ENCODE data around the gene PDP2. TPM values are rescaled to one million over a fixed set of nuclear protein-coding genes. Genes with fewer than 3 reads are reported as not detected.

Gene PDP2
- total RNA-seq, 1 experiment from 2014 or later: 42.0 TPM

DNA sequence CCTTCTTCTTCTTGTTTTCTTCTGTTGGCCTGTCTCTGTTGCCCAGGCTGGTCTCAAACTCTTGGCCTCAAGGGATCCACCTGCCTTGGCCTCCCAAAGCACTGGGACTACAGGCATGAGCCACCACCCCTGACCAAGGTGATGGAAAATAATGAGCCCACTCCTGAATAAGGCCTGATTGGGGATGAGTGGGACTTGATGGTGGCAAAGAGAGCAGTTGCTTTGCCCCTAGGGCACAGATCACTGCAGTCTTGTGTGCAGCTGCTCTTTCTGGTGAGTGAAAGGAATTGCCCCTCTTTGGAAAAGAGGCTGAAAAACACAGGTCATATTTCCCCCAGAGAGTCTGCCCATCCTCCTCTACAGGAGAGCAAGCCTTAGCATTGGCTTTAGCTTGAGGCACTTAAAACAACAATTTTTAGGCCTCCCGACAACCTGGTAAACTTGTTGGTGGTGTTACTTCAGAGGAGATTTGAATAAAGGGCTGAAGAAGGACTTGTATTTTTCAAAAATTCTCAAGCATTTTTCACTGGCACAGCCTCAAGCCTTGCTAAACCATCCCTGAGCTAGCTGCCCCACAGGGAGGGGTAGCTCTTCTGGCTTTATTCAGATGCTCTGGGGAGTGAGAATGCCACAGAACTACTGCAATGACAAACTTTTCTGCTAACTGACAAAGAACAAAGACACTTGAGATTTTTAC lies 6.1 kb upstream of the PDP2 start:
- Histone ChIP-seq H3K27ac (ENCODE audit: low read depth, low read length, poor library complexity, severe bottlenecking) (peak overlapping the region; percentile 40), H3K4me1 (ENCODE audit: insufficient read depth, low read length, poor library complexity, severe bottlenecking) (peaks cover 3% of the 10 kb centered on the region), H3K27me3 (replicated peaks; ENCODE audit: insufficient read depth, low read depth, low read length, poor library complexity) (no peaks in the 10 kb centered on the region), H3K36me3 (ENCODE audit: insufficient read depth, low read length, poor library complexity, severe bottlenecking) (no peaks in the 10 kb centered on the region), H3K9me3 (ENCODE audit: low read depth, low read length, poor library complexity, severe bottlenecking) (no peaks in the 10 kb centered on the region), H3K4me3 (ENCODE audit: low read depth, low read length, poor library complexity, severe bottlenecking) (no peak overlapping the region)
- ChIA-PET CTCF (interaction anchor here (1.2 kb wide), 1 partner anchor 44 kb away, joined by 3 read pairs; the partner anchor contains the start of gene NAE1), POLR2A (ENCODE audit: low non-redundant PET) (no interaction called here)
- intact Hi-C loops (cut with micrococcal nuclease; ENCODE audit: unreplicated experiment): no loop called here
- no peak for DNase-seq (ENCODE audit: low spot score)
- no TSS peak for BruUV-seq (replicated peaks)
- no peak for TF ChIP-seq EZH2 (IDR thresholded peaks at IDR 0.05; ENCODE audit: borderline replicate concordance, low read depth, low read length, poor library complexity, severe bottlenecking)

DNA sequence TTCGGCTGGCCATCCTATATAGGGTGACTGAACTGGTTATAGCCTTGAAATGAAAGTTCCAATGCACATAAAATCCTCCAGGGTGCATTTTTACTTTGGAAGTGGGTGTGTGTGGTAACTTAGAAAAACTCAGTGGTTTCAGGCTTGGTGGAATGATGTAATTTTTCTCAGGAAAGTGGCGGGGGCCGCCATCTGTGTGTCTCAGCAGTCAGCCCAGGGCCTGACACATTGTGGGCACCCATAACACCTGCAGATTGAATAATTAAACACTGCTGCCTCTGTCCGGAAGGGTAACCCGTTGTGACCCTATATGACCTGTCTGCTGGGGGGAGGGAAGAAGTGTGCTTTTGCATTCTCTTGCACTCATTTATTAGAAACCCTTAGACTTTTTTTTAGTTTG lies 2.2 kb upstream of the PDP2 start:
- CTCF ChIA-PET: no interaction called here
- intact Hi-C loops (cut with micrococcal nuclease; ENCODE audit: unreplicated experiment): no loop called here

DNA sequence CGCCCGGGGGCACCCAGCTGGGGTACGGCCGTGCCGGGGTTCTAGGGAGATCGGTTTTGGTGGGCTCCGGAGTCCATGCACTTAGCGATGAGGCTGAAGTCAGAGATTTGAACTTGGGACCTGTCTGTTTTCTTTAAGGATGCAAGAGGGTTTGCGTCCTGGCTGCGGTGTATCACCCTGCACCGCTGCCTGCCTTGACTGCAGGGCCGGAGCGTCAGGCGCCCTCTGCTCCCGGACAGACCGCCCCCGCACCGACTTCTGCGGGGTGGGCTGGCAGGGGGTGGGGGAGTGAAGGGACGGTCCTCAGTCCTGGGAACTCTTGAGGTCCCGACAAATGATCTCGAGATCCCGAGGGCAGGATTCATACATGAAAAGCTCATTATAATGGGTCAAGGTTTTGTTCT lies 701 bp downstream of the PDP2 start:
- H3K27ac ChIP-seq (ENCODE audit: low read depth, low read length, poor library complexity, severe bottlenecking): peak overlapping the region; percentile 89
- TF ChIP-seq EZH2 (IDR thresholded peaks at IDR 0.05; ENCODE audit: borderline replicate concordance, low read depth, low read length, poor library complexity, severe bottlenecking): no peak
- TF ChIP-seq, protein P1, sequence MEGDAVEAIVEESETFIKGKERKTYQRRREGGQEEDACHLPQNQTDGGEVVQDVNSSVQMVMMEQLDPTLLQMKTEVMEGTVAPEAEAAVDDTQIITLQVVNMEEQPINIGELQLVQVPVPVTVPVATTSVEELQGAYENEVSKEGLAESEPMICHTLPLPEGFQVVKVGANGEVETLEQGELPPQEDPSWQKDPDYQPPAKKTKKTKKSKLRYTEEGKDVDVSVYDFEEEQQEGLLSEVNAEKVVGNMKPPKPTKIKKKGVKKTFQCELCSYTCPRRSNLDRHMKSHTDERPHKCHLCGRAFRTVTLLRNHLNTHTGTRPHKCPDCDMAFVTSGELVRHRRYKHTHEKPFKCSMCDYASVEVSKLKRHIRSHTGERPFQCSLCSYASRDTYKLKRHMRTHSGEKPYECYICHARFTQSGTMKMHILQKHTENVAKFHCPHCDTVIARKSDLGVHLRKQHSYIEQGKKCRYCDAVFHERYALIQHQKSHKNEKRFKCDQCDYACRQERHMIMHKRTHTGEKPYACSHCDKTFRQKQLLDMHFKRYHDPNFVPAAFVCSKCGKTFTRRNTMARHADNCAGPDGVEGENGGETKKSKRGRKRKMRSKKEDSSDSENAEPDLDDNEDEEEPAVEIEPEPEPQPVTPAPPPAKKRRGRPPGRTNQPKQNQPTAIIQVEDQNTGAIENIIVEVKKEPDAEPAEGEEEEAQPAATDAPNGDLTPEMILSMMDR (conservative IDR thresholded peaks at IDR 0.05; ENCODE audit: low read depth, low read length): no peak
- peaks cover 26% of the 10 kb centered on the region for H3K36me3 ChIP-seq (ENCODE audit: insufficient read depth, low read length, poor library complexity, severe bottlenecking)
- peak overlapping the region; percentile 96 for H3K4me3 ChIP-seq (ENCODE audit: low read depth, low read length, poor library complexity, severe bottlenecking)
- intact Hi-C loops (cut with micrococcal nuclease; ENCODE audit: unreplicated experiment): no loop called here
- H3K4me1 ChIP-seq (ENCODE audit: insufficient read depth, low read length, poor library complexity, severe bottlenecking): peaks cover 3% of the 10 kb centered on the region
- ChIA-PET CTCF (interaction anchor here (0.8 to 2.0 kb wide), 3 partner anchors 8 to 48 kb away, joined by 5 to 12 read pairs (median 5); no protein-coding TSS in a partner anchor), POLR2A (ENCODE audit: low non-redundant PET) (no interaction called here)
- no peaks in the 10 kb centered on the region for H3K27me3 ChIP-seq (replicated peaks; ENCODE audit: insufficient read depth, low read depth, low read length, poor library complexity)
- no peak for DNase-seq (ENCODE audit: low spot score)
- H3K9me3 ChIP-seq (ENCODE audit: low read depth, low read length, poor library complexity, severe bottlenecking): no peaks in the 10 kb centered on the region
- BruUV-seq (replicated peaks): no TSS peak

More for the DNA sequence above, 2.2 kb upstream of the PDP2 start:
- DNase-seq (ENCODE audit: low spot score): no peak
- Histone ChIP-seq H3K4me1 (ENCODE audit: insufficient read depth, low read length, poor library complexity, severe bottlenecking) (peaks cover 6% of the 10 kb centered on the region), H3K9me3 (ENCODE audit: low read depth, low read length, poor library complexity, severe bottlenecking) (no peaks in the 10 kb centered on the region), H3K27ac (ENCODE audit: low read depth, low read length, poor library complexity, severe bottlenecking) (no peak overlapping the region), H3K36me3 (ENCODE audit: insufficient read depth, low read length, poor library complexity, severe bottlenecking) (no peaks in the 10 kb centered on the region), H3K27me3 (replicated peaks; ENCODE audit: insufficient read depth, low read depth, low read length, poor library complexity) (no peaks in the 10 kb centered on the region), H3K4me3 (ENCODE audit: low read depth, low read length, poor library complexity, severe bottlenecking) (no peak overlapping the region)
- no TSS peak for BruUV-seq (replicated peaks)
- POLR2A ChIA-PET (ENCODE audit: low non-redundant PET): no interaction called here
- TF ChIP-seq, protein P1 (conservative IDR thresholded peaks at IDR 0.05; ENCODE audit: low read depth, low read length): no peak
- TF ChIP-seq EZH2 (IDR thresholded peaks at IDR 0.05; ENCODE audit: borderline replicate concordance, low read depth, low read length, poor library complexity, severe bottlenecking): no peak
